GM19395 (cell line): ENCODE results near the gene ZNF791.
A peak's percentile ranks its signal among the peaks of the same experiment; 100 is the strongest.
"Not testable (repeated sequence)": the region's sequence is repeated elsewhere in the genome, so short reads cannot be mapped to it uniquely, and the experiment has no call there.

Experiments
- ATAC-seq: cut with Tn5 transposase; IDR thresholded peaks from one replicate; pipeline ENCODE4 v1.9.1; 2021; ENCODE audit warnings: mild to moderate bottlenecking, moderate library complexity; ENCODE audit not compliant: unreplicated experiment

ZNF791 gene

GRCh38 chr19:12610540-12611360 is at the start of gene ZNF791, which contains the start of gene ZNF490:
TSS of gene ZNF791 (plus strand) at chr19:12610920. CDS start at chr19:12611080, 160 bp downstream.
TSS of gene ZNF490 (minus strand) at chr19:12610813. CDS start at chr19:12610680, 133 bp downstream.
- peak; percentile 75 for ATAC-seq

- ATAC-seq, result no peak
Observed at GRCh38 chr19:12564016-12564664, 46.6 kb upstream of the ZNF791 start.

- not testable (repeated sequence) for ATAC-seq
Observed at GRCh38 chr19:12566380-12566779, 44.3 kb upstream of the ZNF791 start.

GRCh38 chr19:12567951-12568350 is 42.8 kb upstream of the ZNF791 start:
- no peak for ATAC-seq

GRCh38 chr19:12574036-12574435 is 36.7 kb upstream of the ZNF791 start:
- no peak for ATAC-seq

GRCh38 chr19:12578641-12579040 is 32.1 kb upstream of the ZNF791 start:
- ATAC-seq, result no peak

GRCh38 chr19:12580180-12580694 is 30.5 kb upstream of the ZNF791 start:
- ATAC-seq, result no peak

GRCh38 chr19:12581100-12581499 is 29.6 kb upstream of the ZNF791 start:
- no peak for ATAC-seq

GRCh38 chr19:12596485-12596884 is 14.2 kb upstream of the ZNF791 start:
- no peak for ATAC-seq

- no peak for ATAC-seq
Observed at GRCh38 chr19:12596927-12597548, 13.7 kb upstream of the ZNF791 start.

- no peak for ATAC-seq
Observed at GRCh38 chr19:12597594-12597993, 13.1 kb upstream of the ZNF791 start.

- ATAC-seq, result no peak
Observed at GRCh38 chr19:12603714-12604113, 7.0 kb upstream of the ZNF791 start.

GRCh38 chr19:12606796-12607195 is 3.9 kb upstream of the ZNF791 start:
- ATAC-seq, result no peak

- ATAC-seq, result no peak
Observed at GRCh38 chr19:12607631-12608030, 3.1 kb upstream of the ZNF791 start.

GRCh38 chr19:12611361-12611699 is 610 bp downstream of the ZNF791 start:
- no peak for ATAC-seq

- no peak for ATAC-seq
Observed at GRCh38 chr19:12617646-12618045, 6.9 kb downstream of the ZNF791 start.

- ATAC-seq, result not testable (repeated sequence)
Observed at GRCh38 chr19:12621253-12622024, 10.7 kb downstream of the ZNF791 start.

GRCh38 chr19:12623361-12624031 is 12.8 kb downstream of the ZNF791 start:
- ATAC-seq, result no peak

GRCh38 chr19:12626958-12627357 is 16.2 kb downstream of the ZNF791 start:
- no peak for ATAC-seq
